GM21529 (cell line): ENCODE results near the gene CHAD.
"Not testable (repeated sequence)": the region's sequence is repeated elsewhere in the genome, so short reads cannot be mapped to it uniquely, and the experiment has no call there.

Experiments used
- ATAC-seq: cut with Tn5 transposase; IDR thresholded peaks from one replicate; pipeline ENCODE4 v1.9.1; 2021; ENCODE audit not compliant: unreplicated experiment

The CHAD gene

DNA sequence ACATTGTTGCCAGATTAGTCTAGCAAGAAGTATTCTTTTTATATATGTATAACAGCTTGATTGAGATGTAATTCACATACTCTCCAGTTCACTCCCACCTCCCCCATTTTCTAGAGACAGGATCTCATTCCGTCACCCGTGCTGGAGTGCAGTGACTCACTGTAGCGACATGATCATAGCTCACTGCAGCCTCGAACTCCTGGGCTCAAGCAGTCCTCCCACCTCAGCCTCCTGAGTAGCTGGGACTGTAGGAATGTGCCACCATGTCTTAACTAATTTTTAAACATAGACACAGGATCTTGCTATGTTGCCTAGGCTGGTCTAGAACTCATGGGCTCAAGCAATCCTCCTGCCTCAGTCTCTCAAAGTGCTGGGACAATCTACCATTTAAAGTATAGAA lies 6.7 kb upstream of the CHAD start:
- ATAC-seq = no peak

GRCh38 chr17:50474523-50474922 lies 5.8 kb upstream of the CHAD start:
- no peak for ATAC-seq

DNA sequence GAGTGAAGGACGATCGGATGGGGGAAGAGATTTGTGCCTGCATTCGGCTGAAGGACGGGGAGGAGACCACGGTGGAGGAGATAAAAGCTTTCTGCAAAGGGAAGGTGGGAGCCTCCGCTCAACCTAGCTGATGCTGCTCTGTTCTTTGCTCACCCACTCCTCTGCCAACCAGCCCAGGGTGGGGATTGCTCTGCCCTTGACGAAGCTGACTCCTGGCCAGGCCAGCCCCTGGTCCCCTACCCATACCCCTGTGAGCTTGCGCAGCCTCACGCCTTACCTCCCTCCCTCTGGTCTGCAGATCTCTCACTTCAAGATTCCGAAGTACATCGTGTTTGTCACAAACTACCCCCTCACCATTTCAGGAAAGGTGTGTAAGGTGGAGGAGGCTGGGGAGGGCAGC lies 5.2 kb upstream of the CHAD start:
- no peak for ATAC-seq

GRCh38 chr17:50472761-50473161 lies 4.1 kb upstream of the CHAD start:
- not testable (repeated sequence) for ATAC-seq

- ATAC-seq = no peak
Observed at GRCh38 chr17:50472286-50472685, 3.6 kb upstream of the CHAD start.

- ATAC-seq = no peak
Observed at GRCh38 chr17:50471009-50471905, 2.6 kb upstream of the CHAD start.

GRCh38 chr17:50470426-50470825 lies 1.7 kb upstream of the CHAD start:
- no peak for ATAC-seq

GRCh38 chr17:50469671-50470305 lies 1.1 kb upstream of the CHAD start:
- ATAC-seq = no peak

- ATAC-seq = no peak
Observed at GRCh38 chr17:50469208-50469605, 527 bp upstream of the CHAD start.

GRCh38 chr17:50467855-50468303 lies 801 bp downstream of the CHAD start:
- no peak for ATAC-seq

DNA sequence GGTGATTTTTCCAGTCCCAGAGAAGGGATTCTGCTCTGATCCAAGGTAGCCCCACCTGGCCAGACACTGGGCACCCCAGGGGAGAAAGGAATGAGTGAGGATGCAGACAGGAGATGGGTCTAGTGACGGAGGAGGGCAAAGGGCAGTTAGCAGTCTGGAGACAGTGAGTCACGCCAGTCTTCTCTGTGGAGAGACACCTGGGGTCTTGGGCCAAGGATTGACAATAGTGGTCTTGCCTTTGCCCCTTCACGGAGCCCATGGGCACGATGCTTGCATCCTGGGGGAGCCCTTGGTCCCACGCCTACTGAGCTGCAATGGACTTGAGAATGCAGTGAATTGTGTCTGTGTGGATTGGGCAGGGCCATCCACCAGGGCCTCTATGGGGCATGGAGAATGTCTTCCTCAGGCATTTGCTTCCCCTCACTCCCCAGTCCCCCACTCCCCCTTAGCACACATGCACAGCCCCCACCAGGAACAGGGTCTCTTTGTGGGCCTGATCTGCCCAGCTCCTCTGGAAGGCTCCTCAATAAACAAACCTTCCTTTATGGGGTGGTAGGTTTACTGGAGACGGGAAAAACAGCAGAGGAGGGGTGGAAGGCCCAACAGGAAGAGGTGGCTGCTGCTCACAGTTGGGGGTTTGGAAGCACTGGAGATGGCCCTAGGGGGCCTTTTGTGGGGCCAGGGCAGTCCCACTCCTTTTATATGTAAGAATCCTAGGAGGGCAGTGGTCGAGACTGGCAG lies 1.4 kb downstream of the CHAD start:
- ATAC-seq = no peak

DNA sequence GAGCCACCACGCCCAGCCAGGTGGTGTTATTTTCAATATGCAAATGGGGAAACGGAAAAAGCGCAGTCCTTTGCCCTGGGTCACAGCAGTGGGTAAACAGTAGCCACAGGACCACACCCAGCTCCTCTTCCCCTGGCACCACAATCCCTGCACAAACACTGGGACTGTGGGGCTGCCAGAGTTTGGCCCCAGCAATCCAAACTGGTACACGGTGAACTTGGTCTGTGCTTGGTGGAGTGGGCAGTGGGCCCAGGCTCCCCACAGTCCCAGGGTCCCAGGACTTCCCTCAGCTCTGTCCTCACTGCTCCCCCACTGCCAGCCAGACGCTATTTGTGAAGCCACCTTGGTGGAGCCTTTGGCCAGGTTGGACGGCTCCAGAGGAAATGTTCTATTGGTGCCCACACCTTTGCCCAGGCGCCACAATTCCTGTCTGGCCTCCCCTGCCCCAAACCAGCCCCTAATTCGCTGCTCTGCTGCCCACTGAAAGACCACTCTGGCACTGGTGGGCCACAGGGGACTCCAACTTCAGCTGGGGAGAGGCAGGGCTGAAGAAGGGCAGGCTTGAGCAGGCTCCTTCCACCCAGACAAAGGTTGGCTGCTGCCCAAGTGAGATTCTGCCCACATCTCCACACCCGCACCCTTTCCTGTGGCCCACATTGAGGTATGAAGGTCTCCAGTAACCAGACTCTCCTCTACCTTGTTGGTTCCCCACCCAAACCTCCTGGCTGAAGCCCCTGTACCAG lies 2.1 kb downstream of the CHAD start:
- no peak for ATAC-seq

DNA sequence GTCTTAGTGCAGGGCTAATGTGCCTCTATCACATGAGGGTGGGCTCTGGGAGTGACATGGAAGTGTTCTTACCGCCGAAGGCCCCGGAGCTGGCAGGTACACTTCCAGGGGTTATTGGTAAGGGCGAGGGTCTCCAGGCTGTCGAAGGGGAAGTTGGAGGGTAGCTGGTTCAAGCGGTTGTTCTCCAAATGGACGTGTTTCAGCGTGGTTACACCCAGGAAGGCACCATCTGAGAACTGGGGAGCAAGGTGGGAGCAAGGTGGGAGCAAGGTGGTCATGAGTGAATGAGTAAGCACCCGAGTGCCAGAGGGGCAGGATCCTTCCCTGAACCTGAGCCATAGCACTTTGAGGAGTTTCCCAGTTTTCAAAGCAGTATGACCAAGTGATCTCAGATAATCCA lies 3.0 kb downstream of the CHAD start:
- no peak for ATAC-seq

- no peak for ATAC-seq
Observed at GRCh38 chr17:50465171-50465570, 3.5 kb downstream of the CHAD start.

DNA sequence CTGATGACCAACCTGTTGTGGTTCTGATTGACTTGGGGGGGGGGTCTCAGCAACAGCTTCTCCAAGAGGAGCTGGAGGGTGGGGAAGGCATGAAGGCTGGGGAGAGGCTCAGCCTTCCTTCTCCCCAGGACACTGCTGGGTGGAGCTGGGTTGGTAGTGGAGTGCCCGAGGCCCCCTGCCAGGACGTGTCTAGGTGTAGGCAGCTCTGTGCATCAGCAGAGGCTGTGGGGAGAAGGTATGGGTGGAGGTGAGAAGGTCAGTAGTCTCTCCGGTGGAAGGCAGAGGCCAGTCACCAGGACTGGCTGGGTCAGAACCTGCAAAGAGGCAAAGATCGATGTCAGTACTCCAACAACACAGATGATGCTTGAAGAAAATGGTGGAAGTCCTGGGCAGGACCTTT lies 3.9 kb downstream of the CHAD start:
- no peak for ATAC-seq

- ATAC-seq = no peak
Observed at GRCh38 chr17:50464121-50464520, 4.6 kb downstream of the CHAD start.

DNA sequence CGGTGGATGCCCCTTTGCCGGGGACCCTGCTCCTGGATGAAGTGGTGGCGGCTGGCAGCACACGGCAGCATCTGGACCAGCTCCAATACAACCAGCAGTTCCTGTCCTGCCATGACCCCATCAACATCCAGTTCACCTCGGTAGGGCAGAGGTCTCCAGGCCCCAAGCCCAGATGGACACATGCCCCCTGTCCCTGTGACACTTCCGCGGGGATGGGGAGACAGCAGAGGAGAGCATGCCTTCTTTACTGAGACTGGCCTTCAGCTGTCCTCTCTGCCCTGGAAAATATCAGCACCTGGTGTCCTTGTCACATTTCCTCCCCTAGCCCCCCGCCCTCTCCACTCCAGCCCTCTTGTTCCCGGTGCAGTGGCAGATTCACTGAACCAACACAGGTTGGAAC lies 6.2 kb downstream of the CHAD start:
- no peak for ATAC-seq

DNA sequence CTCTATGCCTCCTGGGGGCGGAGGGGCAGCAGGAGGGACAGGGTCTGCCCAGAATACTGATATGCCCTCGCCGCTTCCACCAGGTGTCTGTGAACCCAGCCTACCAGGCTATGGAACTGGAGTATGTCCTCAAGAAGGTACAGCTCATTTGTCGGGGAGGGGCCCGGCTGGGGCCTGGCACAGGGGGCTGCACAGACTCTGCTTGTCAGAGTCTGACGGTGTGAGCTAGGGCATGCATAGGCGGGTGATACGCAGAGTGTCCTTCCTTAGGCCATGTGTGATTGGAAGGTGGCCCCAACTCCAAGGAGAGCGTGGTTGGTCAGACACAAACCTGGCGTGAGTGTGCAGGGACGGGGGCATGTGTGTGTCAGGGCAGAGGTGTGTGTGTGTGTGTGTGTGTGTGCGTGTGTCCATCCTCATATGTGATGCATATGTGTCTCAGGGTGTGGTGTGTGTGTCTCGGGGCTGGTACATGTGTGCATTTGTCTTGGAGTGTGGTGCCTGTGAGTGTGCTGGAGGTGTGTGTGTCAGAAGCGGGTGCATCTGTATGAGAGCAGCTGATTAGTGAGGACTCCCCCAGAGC lies 7.0 kb downstream of the CHAD start:
- no peak for ATAC-seq

DNA sequence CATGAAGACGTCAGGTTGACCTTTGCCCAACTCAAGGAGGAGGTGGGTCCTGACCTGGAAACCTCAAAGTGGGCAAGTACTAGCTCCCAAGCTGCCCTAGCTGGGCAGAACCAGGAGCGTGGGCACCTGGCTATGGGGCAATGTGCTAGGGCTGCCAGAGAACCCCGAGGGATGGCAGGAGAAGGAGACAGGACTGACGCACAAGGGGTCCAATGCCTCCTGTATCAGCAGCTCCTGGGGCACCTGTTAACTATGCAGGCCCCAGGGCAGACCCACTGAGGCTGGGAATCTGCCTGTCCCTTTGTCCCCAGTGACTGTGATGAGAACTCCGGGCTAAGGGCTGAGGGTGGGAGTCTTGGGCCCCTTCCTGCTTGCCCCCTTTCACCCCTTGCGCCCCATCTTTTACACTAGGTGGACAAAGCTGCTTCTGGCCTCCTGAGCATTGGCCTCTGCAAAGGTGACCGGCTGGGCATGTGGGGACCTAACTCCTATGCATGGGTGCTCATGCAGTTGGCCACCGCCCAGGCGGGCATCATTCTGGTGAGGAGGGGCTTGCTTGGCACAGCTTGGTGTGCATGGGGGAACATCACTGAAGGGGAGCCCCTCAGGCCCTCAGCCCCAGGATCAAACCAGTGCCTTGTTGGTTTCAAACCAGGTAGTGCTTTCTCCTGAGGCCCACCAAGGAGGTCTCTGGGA lies 7.7 kb downstream of the CHAD start:
- no peak for ATAC-seq

- no peak for ATAC-seq
Observed at GRCh38 chr17:50459756-50460155, 8.9 kb downstream of the CHAD start.
